ENCODE measurements around the gene ENOX1. TPM values are rescaled to one million over a fixed set of nuclear protein-coding genes. Genes with fewer than 3 reads are reported as not detected.

Gene ENOX1
- polyA plus RNA-seq, 5 donors: 5.4 to 8.7 (median 6.1) TPM

- no peak for DNase-seq
These were observed 534.8 kb downstream of the ENOX1 start for GRCh38 chr13:43251961-43252360.

GRCh38 chr13:43246382-43246781 lies 540.4 kb downstream of the ENOX1 start:
- DNase-seq: no peak

- no peak for DNase-seq
These were observed 541.3 kb downstream of the ENOX1 start for GRCh38 chr13:43245374-43245964.

GRCh38 chr13:43244481-43244880 lies 542.3 kb downstream of the ENOX1 start:
- no peak for DNase-seq

- no peak for DNase-seq
These were observed 543.1 kb downstream of the ENOX1 start for GRCh38 chr13:43243711-43244110.

- no peak for DNase-seq
These were observed 544.7 kb downstream of the ENOX1 start for GRCh38 chr13:43242040-43242439.

- DNase-seq: no peak
These were observed 546.5 kb downstream of the ENOX1 start for GRCh38 chr13:43240278-43240677.

- DNase-seq: no peak
These were observed 547.4 kb downstream of the ENOX1 start for GRCh38 chr13:43239275-43239840.

- no peak for DNase-seq
These were observed 548.3 kb downstream of the ENOX1 start for GRCh38 chr13:43238341-43239083.

- DNase-seq: no peak
These were observed 549.2 kb downstream of the ENOX1 start for GRCh38 chr13:43237616-43238015.

- no peak for DNase-seq
These were observed 551.7 kb downstream of the ENOX1 start for GRCh38 chr13:43235028-43235427.

GRCh38 chr13:43232873-43233265 lies 553.9 kb downstream of the ENOX1 start:
- no peak for DNase-seq

- DNase-seq: no peak
These were observed 554.5 kb downstream of the ENOX1 start for GRCh38 chr13:43232144-43232872.

- no peak for DNase-seq
These were observed 555.8 kb downstream of the ENOX1 start for GRCh38 chr13:43230989-43231388.

- no peak for DNase-seq
These were observed 557.3 kb downstream of the ENOX1 start for GRCh38 chr13:43229506-43229905.

- no peak for DNase-seq
These were observed 559.1 kb downstream of the ENOX1 start for GRCh38 chr13:43227721-43228120.

- no peak for DNase-seq
These were observed 563.6 kb downstream of the ENOX1 start for GRCh38 chr13:43223216-43223615.

GRCh38 chr13:43222086-43222485 lies 564.7 kb downstream of the ENOX1 start:
- DNase-seq: no peak

GRCh38 chr13:43221611-43222010 lies 565.2 kb downstream of the ENOX1 start:
- DNase-seq: no peak

GRCh38 chr13:43220873-43221595 lies 565.7 kb downstream of the ENOX1 start:
- no peak for DNase-seq

GRCh38 chr13:43214124-43214523 lies 572.6 kb downstream of the ENOX1 start:
- DNase-seq: no peak

GRCh38 chr13:43206838-43207237 lies 579.9 kb downstream of the ENOX1 start:
- DNase-seq: no peak

All from right lung (tissue), 5 donors.